WTC11 (cell line): ENCODE measurements around the gene RASD1. TPM values are rescaled to one million over a fixed set of nuclear protein-coding genes. Genes with fewer than 3 reads are reported as not detected.
"Not testable (repeated sequence)": the region's sequence is repeated elsewhere in the genome, so short reads cannot be mapped to it uniquely, and the experiment has no call there.

Experiments
- ATAC-seq: fragments of 200-7000 bp; cut with Tn5 transposase; 2 replicates; pipeline ENCODE4 v1.10.0; 2021; ENCODE audit warnings: mild to moderate bottlenecking, moderate library complexity
- CTCF ChIA-PET: fragments of 300-600 bp; sonication (Branson Sonifier 250); formaldehyde crosslinking; loops from one replicate; lab custom pipeline; 2021; ENCODE audit warnings: antibody characterized with exemption; lab: Charles Lee
- POLR2A ChIA-PET: fragments of 350-600 bp; sonication (Branson Sonifier 250); formaldehyde crosslinking; loops from one replicate; lab custom pipeline; 2021; ENCODE audit warnings: antibody characterized with exemption; lab: Charles Lee
- DNase-seq: peaks from one replicate; pipeline ENCODE4 v3.0.0; 2021; ENCODE audit warnings: low spot score
- H3K27ac Mint-ChIP-seq: 2 replicates; pipeline ENCODE4 v1.8.0; 2021; ENCODE audit warnings: mixed read lengths
- H3K27me3 Mint-ChIP-seq: 2 replicates; pipeline ENCODE4 v1.8.0; 2021; ENCODE audit warnings: low read depth, mild to moderate bottlenecking, moderate library complexity, mixed read lengths
- H3K36me3 Mint-ChIP-seq: 2 replicates; pipeline ENCODE4 v1.8.0; 2021; ENCODE audit warnings: mixed read lengths
- H3K4me1 Mint-ChIP-seq: 2 replicates; pipeline ENCODE4 v1.8.0; 2022; ENCODE audit warnings: mixed read lengths
- H3K4me3 Mint-ChIP-seq: 2 replicates; pipeline ENCODE4 v1.8.0; 2021; ENCODE audit warnings: mild to moderate bottlenecking, moderate library complexity, mixed read lengths
- H3K9me3 Mint-ChIP-seq: 2 replicates; pipeline ENCODE4 v1.8.0; 2021; ENCODE audit warnings: mixed read lengths
- ETV6 ChIP-seq: sonication (generic); formaldehyde crosslinking; IDR thresholded peaks from 2 replicates; pipeline ENCODE4 v1.8.1; 2022; ENCODE audit warnings: mild to moderate bottlenecking, missing genetic modification reagents
- FOXK1 ChIP-seq: sonication (generic); formaldehyde crosslinking; IDR thresholded peaks from 2 replicates; pipeline ENCODE4 v1.8.0; 2022; ENCODE audit warnings: mild to moderate bottlenecking, moderate library complexity, missing genetic modification reagents
- FOXP1 ChIP-seq: sonication (generic); formaldehyde crosslinking; IDR thresholded peaks from 2 replicates; pipeline ENCODE4 v1.8.0; 2022; ENCODE audit warnings: missing genetic modification reagents, mild to moderate bottlenecking, moderate library complexity, borderline replicate concordance
- JUN ChIP-seq: sonication (generic); formaldehyde crosslinking; IDR thresholded peaks from 2 replicates; pipeline ENCODE4 v1.8.0; 2023; ENCODE audit warnings: mild to moderate bottlenecking, missing genetic modification reagents
- MXD4 ChIP-seq: fragments of 250-450 bp; sonication (Bioruptor Pico); IDR thresholded peaks from 2 replicates; pipeline ENCODE4 v1.8.0; 2021; ENCODE audit warnings: mild to moderate bottlenecking, moderate library complexity, borderline replicate concordance
- NR3C1 ChIP-seq: sonication (generic); formaldehyde crosslinking; conservative IDR thresholded peaks from 2 replicates; pipeline ENCODE4 v1.8.1; 2023; ENCODE audit warnings: low read depth, mild to moderate bottlenecking, missing genetic modification reagents
- PRRX2 ChIP-seq: fragments of 250-450 bp; sonication (Bioruptor Pico); IDR thresholded peaks from 2 replicates; pipeline ENCODE4 v1.8.0; 2021; ENCODE audit warnings: mild to moderate bottlenecking
- RELA ChIP-seq: sonication (generic); formaldehyde crosslinking; IDR thresholded peaks from 2 replicates; pipeline ENCODE4 v1.8.1; 2022; ENCODE audit warnings: missing genetic modification reagents, mild to moderate bottlenecking, borderline replicate concordance
- RORB ChIP-seq: fragments of 250-450 bp; sonication (Bioruptor Pico); IDR thresholded peaks from 2 replicates; pipeline ENCODE4 v1.9.0; 2021; ENCODE audit warnings: mild to moderate bottlenecking
- SOX15 ChIP-seq: fragments of 250-450 bp; sonication (Bioruptor Pico); IDR thresholded peaks from 2 replicates; pipeline ENCODE4 v1.9.0; 2021; ENCODE audit warnings: mild to moderate bottlenecking
- ZNF138 ChIP-seq: sonication (generic); formaldehyde crosslinking; conservative IDR thresholded peaks from 2 replicates; pipeline ENCODE4 v1.8.1; 2022; ENCODE audit warnings: mild to moderate bottlenecking, moderate library complexity, missing genetic modification reagents
- ZNF416 ChIP-seq: fragments of 250-450 bp; sonication (Bioruptor Pico); IDR thresholded peaks from 2 replicates; pipeline ENCODE4 v1.9.0; 2021; ENCODE audit warnings: mild to moderate bottlenecking, inconsistent platforms
- total RNA-seq: library from RNA; stranded (reverse); gene quantifications from 3 replicates; pipeline ENCODE4 v1.2.3, GENCODE V29; 2021
- TF ChIP-seq, protein P1 (sequence below): sonication (generic); formaldehyde crosslinking; IDR thresholded peaks from 2 replicates; pipeline ENCODE4 v1.8.1; 2023; ENCODE audit warnings: mild to moderate bottlenecking, missing genetic modification reagents
- TF ChIP-seq, protein P2 (sequence below): sonication (generic); formaldehyde crosslinking; IDR thresholded peaks from 2 replicates; pipeline ENCODE4 v1.8.1; 2023; ENCODE audit warnings: mild to moderate bottlenecking, missing genetic modification reagents, moderate library complexity
- TF ChIP-seq, protein P3 (sequence below): fragments of 250-450 bp; sonication (Bioruptor Pico); conservative IDR thresholded peaks from 2 replicates; pipeline ENCODE4 v1.9.0; 2021; ENCODE audit warnings: mild to moderate bottlenecking
- TF ChIP-seq, protein P4 (sequence below): fragments of 250-450 bp; sonication (Bioruptor Pico); IDR thresholded peaks from 2 replicates; pipeline ENCODE4 v1.9.0; 2021; ENCODE audit warnings: mild to moderate bottlenecking
- TF ChIP-seq, protein P5 (sequence below): sonication (generic); formaldehyde crosslinking; IDR thresholded peaks from 2 replicates; pipeline ENCODE4 v1.8.1; 2022; ENCODE audit warnings: mild to moderate bottlenecking, missing genetic modification reagents, moderate library complexity, borderline replicate concordance
- TF ChIP-seq, protein P6 (sequence below): sonication (generic); formaldehyde crosslinking; IDR thresholded peaks from 2 replicates; pipeline ENCODE4 v1.8.1; 2022; ENCODE audit warnings: low read depth, missing genetic modification reagents, borderline replicate concordance

Gene RASD1
- total RNA-seq, 1 experiment from 2014 or later, result 5.1 TPM

DNA sequence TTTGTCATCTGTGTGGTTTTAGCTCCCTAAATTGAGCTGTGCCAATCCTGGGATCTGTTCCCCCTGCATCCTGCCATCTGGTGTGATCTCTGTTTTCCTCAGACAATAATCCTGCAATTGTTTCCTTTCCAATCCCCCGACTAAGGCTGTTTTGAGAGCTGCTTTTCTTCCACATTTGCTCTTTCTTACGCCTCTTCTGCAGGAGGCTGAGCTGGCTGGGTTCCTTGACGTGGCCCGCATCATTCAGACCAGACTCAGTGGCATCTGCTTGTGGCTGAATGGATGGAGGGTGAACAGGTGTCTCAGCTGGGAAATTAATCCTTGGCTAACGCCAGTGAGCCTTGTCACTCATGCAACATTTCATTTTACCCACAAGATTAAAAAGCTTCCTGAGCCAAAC lies 29.2 kb downstream of the RASD1 start:
- Mint-ChIP-seq H3K9me3 (no peaks in the 10 kb centered on the region), H3K27ac (no peak overlapping the region), H3K27me3 (peaks cover 5% of the 10 kb centered on the region), H3K4me3 (no peak overlapping the region), H3K36me3 (no peaks in the 10 kb centered on the region), H3K4me1 (no peaks in the 10 kb centered on the region)
- ATAC-seq, result no peak
- DNase-seq, result no peak
- ChIA-PET CTCF (interaction anchor here (0.6 to 1.5 kb wide), 2 partner anchors 112 to 313 kb away, joined by 4 to 6 read pairs; no protein-coding TSS in a partner anchor), POLR2A (no interaction called here)
- TF ChIP-seq ZNF416, result no peak
- TF ChIP-seq, protein P1, sequence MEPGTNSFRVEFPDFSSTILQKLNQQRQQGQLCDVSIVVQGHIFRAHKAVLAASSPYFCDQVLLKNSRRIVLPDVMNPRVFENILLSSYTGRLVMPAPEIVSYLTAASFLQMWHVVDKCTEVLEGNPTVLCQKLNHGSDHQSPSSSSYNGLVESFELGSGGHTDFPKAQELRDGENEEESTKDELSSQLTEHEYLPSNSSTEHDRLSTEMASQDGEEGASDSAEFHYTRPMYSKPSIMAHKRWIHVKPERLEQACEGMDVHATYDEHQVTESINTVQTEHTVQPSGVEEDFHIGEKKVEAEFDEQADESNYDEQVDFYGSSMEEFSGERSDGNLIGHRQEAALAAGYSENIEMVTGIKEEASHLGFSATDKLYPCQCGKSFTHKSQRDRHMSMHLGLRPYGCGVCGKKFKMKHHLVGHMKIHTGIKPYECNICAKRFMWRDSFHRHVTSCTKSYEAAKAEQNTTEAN, result no peak
- TF ChIP-seq ETV6, result no peak
- no peak for TF ChIP-seq PRRX2 (CRISPR knock-in tag)
- TF ChIP-seq, protein P2, sequence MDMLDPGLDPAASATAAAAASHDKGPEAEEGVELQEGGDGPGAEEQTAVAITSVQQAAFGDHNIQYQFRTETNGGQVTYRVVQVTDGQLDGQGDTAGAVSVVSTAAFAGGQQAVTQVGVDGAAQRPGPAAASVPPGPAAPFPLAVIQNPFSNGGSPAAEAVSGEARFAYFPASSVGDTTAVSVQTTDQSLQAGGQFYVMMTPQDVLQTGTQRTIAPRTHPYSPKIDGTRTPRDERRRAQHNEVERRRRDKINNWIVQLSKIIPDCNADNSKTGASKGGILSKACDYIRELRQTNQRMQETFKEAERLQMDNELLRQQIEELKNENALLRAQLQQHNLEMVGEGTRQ (CRISPR knock-in tag), result no peak
- TF ChIP-seq NR3C1 (CRISPR knock-in tag), result no peak
- TF ChIP-seq ZNF138 (CRISPR knock-in tag), result no peak
- no peak for TF ChIP-seq JUN
- TF ChIP-seq, protein P3, sequence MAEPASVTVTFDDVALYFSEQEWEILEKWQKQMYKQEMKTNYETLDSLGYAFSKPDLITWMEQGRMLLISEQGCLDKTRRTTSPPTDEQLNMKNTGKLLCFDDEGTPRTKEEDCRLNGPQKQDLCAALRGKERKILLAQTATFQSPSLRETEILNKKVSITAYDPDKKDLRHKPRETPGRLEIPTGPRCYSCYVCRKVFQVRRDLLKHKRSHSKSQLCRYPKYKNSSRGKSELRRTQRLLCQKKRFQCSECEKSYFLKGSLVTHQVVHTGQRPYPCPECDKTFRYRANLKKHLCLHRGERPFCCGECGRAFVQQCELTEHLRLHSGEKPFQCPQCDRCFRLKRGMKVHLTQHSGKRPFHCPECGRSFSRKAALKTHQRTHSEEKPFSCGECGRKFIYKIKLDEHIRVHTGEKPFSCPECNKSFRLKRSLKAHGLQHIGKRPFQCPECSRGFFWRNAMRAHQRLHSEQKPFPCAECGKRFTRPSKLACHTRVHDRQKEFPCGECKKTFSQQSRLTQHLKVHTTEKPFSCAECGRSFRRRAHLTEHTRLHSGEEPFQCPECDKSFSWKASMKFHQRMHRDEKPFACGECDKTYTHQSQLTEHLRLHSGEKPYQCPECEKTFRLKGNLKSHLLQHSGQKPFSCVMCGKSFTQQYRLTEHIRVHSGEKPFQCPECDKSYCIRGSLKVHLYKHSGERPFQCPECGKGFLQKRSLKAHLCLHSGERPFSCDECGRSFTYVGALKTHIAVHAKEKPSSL (CRISPR knock-in tag), result no peak

DNA sequence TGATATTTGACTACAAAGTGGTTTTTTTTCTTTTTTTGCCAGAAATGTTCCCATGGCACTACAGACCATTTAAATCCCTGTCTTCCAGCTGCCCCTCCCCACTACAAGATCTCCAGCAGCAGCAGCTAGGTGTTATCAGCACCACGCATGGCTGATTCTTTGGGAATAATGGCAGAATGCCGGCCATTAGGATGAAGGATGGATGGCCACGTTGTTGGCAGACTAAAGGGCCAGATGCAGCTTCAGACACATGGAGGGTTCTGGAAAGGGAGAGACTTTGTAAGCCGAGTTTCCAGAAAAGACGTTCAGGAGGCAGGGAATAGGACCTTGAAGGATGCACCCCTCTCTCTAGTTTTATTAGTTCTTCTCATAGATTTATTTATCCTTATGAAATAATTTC lies 29.7 kb downstream of the RASD1 start:
- no peak for ATAC-seq
- CTCF ChIA-PET, result interaction anchor here (1.5 kb wide), 1 partner anchor 111 kb away, joined by 4 read pairs; no protein-coding TSS in a partner anchor
- no peak overlapping the region for H3K27ac Mint-ChIP-seq
- no peaks in the 10 kb centered on the region for H3K4me1 Mint-ChIP-seq
- H3K4me3 Mint-ChIP-seq, result no peak overlapping the region
- no peaks in the 10 kb centered on the region for H3K9me3 Mint-ChIP-seq
- TF ChIP-seq RORB (CRISPR knock-in tag), result no peak
- no peak for TF ChIP-seq SOX15 (CRISPR knock-in tag)
- TF ChIP-seq MXD4 (CRISPR knock-in tag), result no peak
- TF ChIP-seq, protein P4, sequence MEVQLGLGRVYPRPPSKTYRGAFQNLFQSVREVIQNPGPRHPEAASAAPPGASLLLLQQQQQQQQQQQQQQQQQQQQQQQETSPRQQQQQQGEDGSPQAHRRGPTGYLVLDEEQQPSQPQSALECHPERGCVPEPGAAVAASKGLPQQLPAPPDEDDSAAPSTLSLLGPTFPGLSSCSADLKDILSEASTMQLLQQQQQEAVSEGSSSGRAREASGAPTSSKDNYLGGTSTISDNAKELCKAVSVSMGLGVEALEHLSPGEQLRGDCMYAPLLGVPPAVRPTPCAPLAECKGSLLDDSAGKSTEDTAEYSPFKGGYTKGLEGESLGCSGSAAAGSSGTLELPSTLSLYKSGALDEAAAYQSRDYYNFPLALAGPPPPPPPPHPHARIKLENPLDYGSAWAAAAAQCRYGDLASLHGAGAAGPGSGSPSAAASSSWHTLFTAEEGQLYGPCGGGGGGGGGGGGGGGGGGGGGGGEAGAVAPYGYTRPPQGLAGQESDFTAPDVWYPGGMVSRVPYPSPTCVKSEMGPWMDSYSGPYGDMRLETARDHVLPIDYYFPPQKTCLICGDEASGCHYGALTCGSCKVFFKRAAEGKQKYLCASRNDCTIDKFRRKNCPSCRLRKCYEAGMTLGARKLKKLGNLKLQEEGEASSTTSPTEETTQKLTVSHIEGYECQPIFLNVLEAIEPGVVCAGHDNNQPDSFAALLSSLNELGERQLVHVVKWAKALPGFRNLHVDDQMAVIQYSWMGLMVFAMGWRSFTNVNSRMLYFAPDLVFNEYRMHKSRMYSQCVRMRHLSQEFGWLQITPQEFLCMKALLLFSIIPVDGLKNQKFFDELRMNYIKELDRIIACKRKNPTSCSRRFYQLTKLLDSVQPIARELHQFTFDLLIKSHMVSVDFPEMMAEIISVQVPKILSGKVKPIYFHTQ (CRISPR knock-in tag), result no peak
- TF ChIP-seq, all 79 proteins: peak for 0
- H3K27me3 Mint-ChIP-seq, result peaks cover 5% of the 10 kb centered on the region
- POLR2A ChIA-PET, result no interaction called here
- H3K36me3 Mint-ChIP-seq, result no peaks in the 10 kb centered on the region
- DNase-seq, result no peak

DNA sequence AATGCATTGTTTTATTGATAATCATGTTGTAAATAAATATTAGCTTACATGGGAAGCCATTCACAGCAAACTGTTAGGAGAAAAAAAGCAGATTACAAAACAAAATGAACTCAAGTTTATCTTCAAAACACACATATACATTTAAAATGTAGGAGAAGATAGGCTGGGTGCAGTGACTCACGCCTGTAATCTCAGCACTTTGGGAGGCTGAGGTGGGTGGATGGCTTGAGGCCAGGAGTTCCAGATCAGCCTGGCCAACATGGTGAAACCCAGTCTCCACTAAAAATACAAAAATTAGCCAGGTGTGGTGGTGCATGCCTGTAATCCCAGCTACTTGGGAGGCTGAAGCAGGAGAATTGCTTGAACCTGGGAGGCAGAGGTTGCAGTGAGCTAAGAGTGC lies 30.3 kb downstream of the RASD1 start:
- ATAC-seq, DNase-seq, POLR2A ChIA-PET: not testable (repeated sequence)

DNA sequence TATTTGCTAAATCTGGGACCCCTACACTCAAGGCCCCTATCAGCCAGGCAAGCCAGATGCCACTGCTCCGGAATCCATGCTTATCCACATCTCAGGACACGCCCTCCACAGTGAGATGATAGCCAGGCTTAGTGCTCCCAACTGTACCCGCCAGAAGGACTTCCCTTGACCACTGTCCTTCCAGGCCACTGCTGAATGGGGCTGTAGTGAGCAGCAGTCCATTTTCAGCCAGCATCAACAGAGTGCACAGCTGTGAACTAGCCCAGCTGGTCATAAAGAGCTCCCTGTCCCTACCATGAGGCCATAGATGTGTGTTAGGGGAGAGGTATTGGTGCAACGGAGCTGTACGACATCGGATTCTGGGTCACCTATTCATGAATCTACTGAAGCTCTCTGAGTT lies 32.4 kb downstream of the RASD1 start:
- H3K4me1 Mint-ChIP-seq, result no peaks in the 10 kb centered on the region
- DNase-seq (no peak), ATAC-seq (no peak)
- no peaks in the 10 kb centered on the region; the same call in none of the 2 replicates for H3K27me3 Mint-ChIP-seq
- peaks cover 15% of the 10 kb centered on the region for H3K9me3 Mint-ChIP-seq
- POLR2A ChIA-PET, result no interaction called here
- CTCF ChIA-PET, result interaction anchor here (1.3 to 1.4 kb wide), 2 partner anchors 33 to 108 kb away, joined by 3 read pairs; no protein-coding TSS in a partner anchor
- H3K36me3 Mint-ChIP-seq, result peaks cover 6% of the 10 kb centered on the region
- H3K27ac Mint-ChIP-seq, result no peak overlapping the region
- no peak overlapping the region for H3K4me3 Mint-ChIP-seq
- TF ChIP-seq FOXK1 (no peak), FOXP1 (CRISPR knock-in tag) (no peak), RELA (CRISPR knock-in tag) (no peak)
- TF ChIP-seq, protein P5, sequence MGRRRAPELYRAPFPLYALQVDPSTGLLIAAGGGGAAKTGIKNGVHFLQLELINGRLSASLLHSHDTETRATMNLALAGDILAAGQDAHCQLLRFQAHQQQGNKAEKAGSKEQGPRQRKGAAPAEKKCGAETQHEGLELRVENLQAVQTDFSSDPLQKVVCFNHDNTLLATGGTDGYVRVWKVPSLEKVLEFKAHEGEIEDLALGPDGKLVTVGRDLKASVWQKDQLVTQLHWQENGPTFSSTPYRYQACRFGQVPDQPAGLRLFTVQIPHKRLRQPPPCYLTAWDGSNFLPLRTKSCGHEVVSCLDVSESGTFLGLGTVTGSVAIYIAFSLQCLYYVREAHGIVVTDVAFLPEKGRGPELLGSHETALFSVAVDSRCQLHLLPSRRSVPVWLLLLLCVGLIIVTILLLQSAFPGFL (CRISPR knock-in tag), result no peak
- TF ChIP-seq, protein P6, sequence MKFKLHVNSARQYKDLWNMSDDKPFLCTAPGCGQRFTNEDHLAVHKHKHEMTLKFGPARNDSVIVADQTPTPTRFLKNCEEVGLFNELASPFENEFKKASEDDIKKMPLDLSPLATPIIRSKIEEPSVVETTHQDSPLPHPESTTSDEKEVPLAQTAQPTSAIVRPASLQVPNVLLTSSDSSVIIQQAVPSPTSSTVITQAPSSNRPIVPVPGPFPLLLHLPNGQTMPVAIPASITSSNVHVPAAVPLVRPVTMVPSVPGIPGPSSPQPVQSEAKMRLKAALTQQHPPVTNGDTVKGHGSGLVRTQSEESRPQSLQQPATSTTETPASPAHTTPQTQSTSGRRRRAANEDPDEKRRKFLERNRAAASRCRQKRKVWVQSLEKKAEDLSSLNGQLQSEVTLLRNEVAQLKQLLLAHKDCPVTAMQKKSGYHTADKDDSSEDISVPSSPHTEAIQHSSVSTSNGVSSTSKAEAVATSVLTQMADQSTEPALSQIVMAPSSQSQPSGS (CRISPR knock-in tag), result no peak

More for the DNA sequence above, 30.3 kb downstream of the RASD1 start:
- H3K36me3 Mint-ChIP-seq, H3K27me3 Mint-ChIP-seq, H3K4me3 Mint-ChIP-seq, H3K4me1 Mint-ChIP-seq, H3K9me3 Mint-ChIP-seq, H3K27ac Mint-ChIP-seq: not testable (repeated sequence)
- CTCF ChIA-PET, result interaction anchor here (1.1 kb wide), 1 partner anchor 31 kb away, joined by 3 read pairs; no protein-coding TSS in a partner anchor
